ENCODE data around the gene CLIP2. TPM values are rescaled to one million over a fixed set of nuclear protein-coding genes. Genes with fewer than 3 reads are reported as not detected.

Gene CLIP2
- total RNA-seq, 1 experiment from 2014 or later = 26.2 TPM

- no TSS peak for BruUV-seq (replicated peaks)
- CTCF ChIA-PET = no interaction called here
These were observed 83.4 kb downstream of the CLIP2 start for GRCh38 chr7:74372511-74373111.

GRCh38 chr7:74373536-74373935, 84.3 kb downstream of the CLIP2 start:
- Histone ChIP-seq H3F3A (ENCODE audit: low read length, unreplicated experiment) (no peaks in the 10 kb centered on the region), H3K4me2 (ENCODE audit: low read length) (no peak overlapping the region), H3K9me2 (replicated peaks; ENCODE audit: low read length) (no peaks in the 10 kb centered on the region), H3K79me2 (ENCODE audit: low read length) (no peaks in the 10 kb centered on the region), H3K9ac (ENCODE audit: low read length) (no peak overlapping the region), H3K27me3 (ENCODE audit: low read length) (no peaks in the 10 kb centered on the region), H3K4me3 (ENCODE audit: low read length) (no peak overlapping the region), H3K9me3 (ENCODE audit: low read length) (no peaks in the 10 kb centered on the region), H3K27ac (ENCODE audit: low read length) (no peak overlapping the region), H3K4me1 (ENCODE audit: insufficient read depth, low read length) (no peaks in the 10 kb centered on the region), H3K36me3 (ENCODE audit: low read depth, low read length) (no peaks in the 10 kb centered on the region), H4K20me1 (ENCODE audit: low read length) (no peaks in the 10 kb centered on the region), H2AFZ (ENCODE audit: low read length) (no peak overlapping the region)
- no peak for DNase-seq
- CTCF ChIA-PET = interaction anchor here (0.5 kb wide), 1 partner anchor 263 kb away, joined by 6 read pairs; no protein-coding TSS in a partner anchor
- POLR2A ChIA-PET (ENCODE audit: unreplicated experiment) = no interaction called here
- intact Hi-C loops (cut with micrococcal nuclease) = no loop called here
- TF ChIP-seq CTCF (conservative IDR thresholded peaks at IDR 0.05; ENCODE audit: low read depth, low read length) = no peak
- TF ChIP-seq EZH2 (IDR thresholded peaks at IDR 0.05; ENCODE audit: low read length, unreplicated experiment) = no peak
- no peak for TF ChIP-seq EZH2phosphoT487 (IDR thresholded peaks at IDR 0.05; ENCODE audit: borderline replicate concordance, low read length)
- BruUV-seq (replicated peaks) = no TSS peak
- ATAC-seq = no peak

More at GRCh38 chr7:74372511-74373111, 83.4 kb downstream of the CLIP2 start:
- no peak for TF ChIP-seq CTCF (conservative IDR thresholded peaks at IDR 0.05; ENCODE audit: low read depth, low read length)
- TF ChIP-seq EZH2 (IDR thresholded peaks at IDR 0.05; ENCODE audit: low read length, unreplicated experiment) = no peak
- no peaks in the 10 kb centered on the region for H3K4me1 ChIP-seq (ENCODE audit: insufficient read depth, low read length)
- no peak overlapping the region for H2AFZ ChIP-seq (ENCODE audit: low read length)
- H3K9me3 ChIP-seq (ENCODE audit: low read length) = no peaks in the 10 kb centered on the region
- H3K4me2 ChIP-seq (ENCODE audit: low read length) = no peak overlapping the region
- H3K79me2 ChIP-seq (ENCODE audit: low read length) = no peaks in the 10 kb centered on the region
- DNase-seq = no peak
- H3K9me2 ChIP-seq (replicated peaks; ENCODE audit: low read length) = no peaks in the 10 kb centered on the region
- no peak for ATAC-seq
- H3K27ac ChIP-seq (ENCODE audit: low read length) = no peak overlapping the region
- H3K4me3 ChIP-seq (ENCODE audit: low read length) = no peak overlapping the region
- no peaks in the 10 kb centered on the region for H4K20me1 ChIP-seq (ENCODE audit: low read length)
- H3F3A ChIP-seq (ENCODE audit: low read length, unreplicated experiment) = no peaks in the 10 kb centered on the region
- no peaks in the 10 kb centered on the region for H3K36me3 ChIP-seq (ENCODE audit: low read depth, low read length)
- POLR2A ChIA-PET (ENCODE audit: unreplicated experiment) = no interaction called here
- intact Hi-C loops (cut with micrococcal nuclease) = no loop called here
- H3K9ac ChIP-seq (ENCODE audit: low read length) = no peak overlapping the region
- H3K27me3 ChIP-seq (ENCODE audit: low read length) = no peaks in the 10 kb centered on the region

GRCh38 chr7:74375726-74376220, 86.6 kb downstream of the CLIP2 start:
- Histone ChIP-seq H3K79me2 (ENCODE audit: low read length) (no peaks in the 10 kb centered on the region), H3K27ac (ENCODE audit: low read length) (no peak overlapping the region), H3K4me2 (ENCODE audit: low read length) (no peak overlapping the region), H3K4me1 (ENCODE audit: insufficient read depth, low read length) (peaks cover 5% of the 10 kb centered on the region), H4K20me1 (ENCODE audit: low read length) (no peaks in the 10 kb centered on the region), H3K36me3 (ENCODE audit: low read depth, low read length) (no peaks in the 10 kb centered on the region), H3F3A (ENCODE audit: low read length, unreplicated experiment) (no peaks in the 10 kb centered on the region), H3K9me3 (ENCODE audit: low read length) (no peaks in the 10 kb centered on the region), H3K27me3 (ENCODE audit: low read length) (no peaks in the 10 kb centered on the region), H3K4me3 (ENCODE audit: low read length) (no peak overlapping the region), H3K9me2 (replicated peaks; ENCODE audit: low read length) (no peaks in the 10 kb centered on the region), H2AFZ (ENCODE audit: low read length) (no peak overlapping the region), H3K9ac (ENCODE audit: low read length) (no peak overlapping the region)
- DNase-seq = no peak
- intact Hi-C loops (cut with micrococcal nuclease) = no loop called here
- ChIA-PET CTCF (no interaction called here), POLR2A (ENCODE audit: unreplicated experiment) (no interaction called here)
- ATAC-seq = no peak
- no TSS peak for BruUV-seq (replicated peaks)
- TF ChIP-seq EZH2phosphoT487 (IDR thresholded peaks at IDR 0.05; ENCODE audit: borderline replicate concordance, low read length) (no peak), EZH2 (IDR thresholded peaks at IDR 0.05; ENCODE audit: low read length, unreplicated experiment) (no peak), CTCF (conservative IDR thresholded peaks at IDR 0.05; ENCODE audit: low read depth, low read length) (no peak)

Measured in PC-3 (cell line).